Measurements from ENCODE around the gene TBXA2R. TPM values are rescaled to one million over a fixed set of nuclear protein-coding genes. Genes with fewer than 3 reads are reported as not detected.

TBXA2R gene
- total RNA-seq, 1 experiment from 2014 or later, result not detected

- CTCF ChIA-PET, result no interaction called here
- Histone ChIP-seq H3K4me1 (replicated peaks; ENCODE audit: insufficient read depth) (no peaks in the 10 kb centered on the region), H3K4me3 (no peak overlapping the region), H2AFZ (no peak overlapping the region), H3K4me2 (no peak overlapping the region), H3F3A (ENCODE audit: insufficient read depth, low read depth) (no peaks in the 10 kb centered on the region), H3K9me3 (ENCODE audit: insufficient read depth, low read depth) (no peaks in the 10 kb centered on the region), H3K9me2 (ENCODE audit: insufficient read depth) (no peaks in the 10 kb centered on the region), H3K27me3 (ENCODE audit: insufficient read depth, low read depth) (no peaks in the 10 kb centered on the region), H3K36me3 (ENCODE audit: low read depth) (no peaks in the 10 kb centered on the region), H4K20me1 (ENCODE audit: insufficient read depth) (no peaks in the 10 kb centered on the region), H3K27ac (no peak overlapping the region), H3K79me2 (ENCODE audit: low read depth) (no peaks in the 10 kb centered on the region)
- intact Hi-C loops (cut with micrococcal nuclease; ENCODE audit: unreplicated experiment), result no loop called here
- TF ChIP-seq CTCF (conservative IDR thresholded peaks at IDR 0.05), result no peak
- no peak for TF ChIP-seq EZH2 (IDR thresholded peaks at IDR 0.05; ENCODE audit: low read depth)
- POLR2A ChIA-PET (ENCODE audit: unreplicated experiment), result no interaction called here
- DNase-seq, result no peak
- no TSS peak for BruUV-seq (replicated peaks)
Observed at GRCh38 chr19:3652422-3652821, 45.7 kb upstream of the TBXA2R start.

- Histone ChIP-seq H3K4me1 (replicated peaks; ENCODE audit: insufficient read depth) (no peaks in the 10 kb centered on the region), H2AFZ (no peak overlapping the region), H3K4me3 (no peak overlapping the region), H3K27ac (no peak overlapping the region), H3F3A (ENCODE audit: insufficient read depth, low read depth) (no peaks in the 10 kb centered on the region), H3K9me2 (ENCODE audit: insufficient read depth) (no peaks in the 10 kb centered on the region), H3K9me3 (ENCODE audit: insufficient read depth, low read depth) (no peaks in the 10 kb centered on the region), H3K79me2 (ENCODE audit: low read depth) (no peaks in the 10 kb centered on the region), H3K27me3 (ENCODE audit: insufficient read depth, low read depth) (no peaks in the 10 kb centered on the region), H4K20me1 (ENCODE audit: insufficient read depth) (no peaks in the 10 kb centered on the region), H3K4me2 (no peak overlapping the region), H3K36me3 (ENCODE audit: low read depth) (no peaks in the 10 kb centered on the region)
- ChIA-PET CTCF (no interaction called here), POLR2A (ENCODE audit: unreplicated experiment) (no interaction called here)
- intact Hi-C loops (cut with micrococcal nuclease; ENCODE audit: unreplicated experiment), result no loop called here
- DNase-seq, result no peak
- no TSS peak for BruUV-seq (replicated peaks)
- TF ChIP-seq CTCF (conservative IDR thresholded peaks at IDR 0.05), result no peak
- no peak for TF ChIP-seq EZH2 (IDR thresholded peaks at IDR 0.05; ENCODE audit: low read depth)
Observed at GRCh38 chr19:3651684-3652083, 45.0 kb upstream of the TBXA2R start.

GRCh38 chr19:3649888-3650287, 43.2 kb upstream of the TBXA2R start:
- Histone ChIP-seq H3K27ac (no peak overlapping the region), H3K4me2 (no peak overlapping the region), H3K4me3 (no peak overlapping the region), H2AFZ (no peak overlapping the region), H3K27me3 (ENCODE audit: insufficient read depth, low read depth) (no peaks in the 10 kb centered on the region), H4K20me1 (ENCODE audit: insufficient read depth) (no peaks in the 10 kb centered on the region), H3F3A (ENCODE audit: insufficient read depth, low read depth) (no peaks in the 10 kb centered on the region), H3K9me2 (ENCODE audit: insufficient read depth) (no peaks in the 10 kb centered on the region), H3K79me2 (ENCODE audit: low read depth) (no peaks in the 10 kb centered on the region), H3K4me1 (replicated peaks; ENCODE audit: insufficient read depth) (no peaks in the 10 kb centered on the region), H3K36me3 (ENCODE audit: low read depth) (no peaks in the 10 kb centered on the region), H3K9me3 (ENCODE audit: insufficient read depth, low read depth) (no peaks in the 10 kb centered on the region)
- no peak for TF ChIP-seq CTCF (conservative IDR thresholded peaks at IDR 0.05)
- TF ChIP-seq EZH2 (IDR thresholded peaks at IDR 0.05; ENCODE audit: low read depth), result no peak
- POLR2A ChIA-PET (ENCODE audit: unreplicated experiment), result no interaction called here
- intact Hi-C loops (cut with micrococcal nuclease; ENCODE audit: unreplicated experiment), result no loop called here
- CTCF ChIA-PET, result no interaction called here
- no TSS peak for BruUV-seq (replicated peaks)
- no peak for DNase-seq

Measured in PC-9 (cell line).